GM21786 (cell line): Measurements from ENCODE around the gene TMEM219.

Experiments used
- ATAC-seq: cut with Tn5 transposase; IDR thresholded peaks from one replicate; pipeline ENCODE4 v1.9.1; 2021; ENCODE audit not compliant: unreplicated experiment

TMEM219 gene

GRCh38 chr16:29978564-29979270 is 16.8 kb downstream of the TMEM219 start:
- no peak for ATAC-seq

GRCh38 chr16:29982560-29983419 is 20.9 kb downstream of the TMEM219 start:
- no peak for ATAC-seq

- ATAC-seq = no peak
Measured at GRCh38 chr16:29983420-29984136, 21.7 kb downstream of the TMEM219 start.

GRCh38 chr16:29984137-29984763 is 22.4 kb downstream of the TMEM219 start:
- ATAC-seq = no peak

GRCh38 chr16:29984764-29985147 is 22.9 kb downstream of the TMEM219 start:
- no peak for ATAC-seq

GRCh38 chr16:29985271-29985811 is 23.5 kb downstream of the TMEM219 start:
- ATAC-seq = no peak

- ATAC-seq = no peak
Measured at GRCh38 chr16:29986231-29986630, 24.4 kb downstream of the TMEM219 start.

- no peak for ATAC-seq
Measured at GRCh38 chr16:29986931-29987330, 25.1 kb downstream of the TMEM219 start.

GRCh38 chr16:29987371-29988085 is 25.6 kb downstream of the TMEM219 start:
- no peak for ATAC-seq

- ATAC-seq = no peak
Measured at GRCh38 chr16:29988346-29989075, 26.6 kb downstream of the TMEM219 start.

- ATAC-seq = no peak
Measured at GRCh38 chr16:29989111-29989858, 27.4 kb downstream of the TMEM219 start.

GRCh38 chr16:29990034-29990433 is 28.2 kb downstream of the TMEM219 start:
- no peak for ATAC-seq

GRCh38 chr16:29990883-29991570 is 29.1 kb downstream of the TMEM219 start:
- no peak for ATAC-seq

GRCh38 chr16:29991571-29991904 is 29.7 kb downstream of the TMEM219 start:
- ATAC-seq = no peak

GRCh38 chr16:29992344-29992967 is 30.6 kb downstream of the TMEM219 start:
- ATAC-seq = no peak

GRCh38 chr16:29993191-29993902 is 31.5 kb downstream of the TMEM219 start:
- no peak for ATAC-seq

GRCh38 chr16:29993903-29994599 is 32.2 kb downstream of the TMEM219 start:
- ATAC-seq = no peak
